GM19438 (cell line): ENCODE data around the gene PCCA.
A peak's percentile ranks its signal among the peaks of the same experiment; 100 is the strongest.
"Not testable (repeated sequence)": the region's sequence is repeated elsewhere in the genome, so short reads cannot be mapped to it uniquely, and the experiment has no call there.

Experiments used
- ATAC-seq: cut with Tn5 transposase; IDR thresholded peaks from one replicate; pipeline ENCODE4 v1.9.1; 2021; ENCODE audit warnings: low read depth; ENCODE audit not compliant: unreplicated experiment

Gene PCCA

DNA sequence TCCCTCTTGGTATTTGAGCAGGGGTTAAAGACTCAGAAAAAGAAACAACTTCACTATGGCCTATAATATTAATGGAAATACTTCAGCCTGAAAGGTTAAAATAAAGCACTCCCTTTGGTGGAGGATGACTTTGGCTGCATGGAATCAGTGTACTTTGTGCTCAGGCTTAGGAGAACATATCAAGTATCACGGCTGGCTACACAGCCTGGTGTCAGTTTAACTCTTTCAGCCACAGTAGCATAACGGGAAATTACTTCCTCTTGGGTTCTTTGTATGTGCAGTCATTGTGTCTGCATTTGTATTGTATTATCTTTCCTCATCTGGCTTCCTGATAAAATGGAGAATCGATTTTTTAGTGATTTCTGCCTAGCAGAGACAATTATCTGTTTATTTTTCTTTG, 260.7 kb downstream of the PCCA start:
- ATAC-seq = no peak

DNA sequence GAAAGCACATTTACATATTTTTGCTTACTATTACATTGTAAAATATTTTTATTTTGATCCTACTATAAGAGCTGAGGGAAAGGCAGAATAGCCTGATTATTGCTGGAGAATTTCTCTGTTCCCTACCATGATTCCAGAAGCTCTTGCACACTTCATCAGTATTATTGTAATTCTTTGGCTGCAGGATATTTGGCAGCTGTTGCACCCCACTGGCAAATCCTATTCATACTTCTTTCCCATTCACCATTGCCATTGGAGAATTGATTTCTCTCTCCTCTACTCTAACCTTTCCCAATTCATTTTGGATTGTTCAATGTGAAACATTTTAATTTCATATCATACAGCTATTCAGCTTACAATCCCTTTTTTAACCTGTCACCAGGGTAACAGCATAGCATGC, 261.7 kb downstream of the PCCA start:
- ATAC-seq = no peak

GRCh38 chr13:100356426-100356825, 267.5 kb downstream of the PCCA start:
- ATAC-seq = no peak

GRCh38 chr13:100356889-100357288, 268.0 kb downstream of the PCCA start:
- ATAC-seq = no peak

GRCh38 chr13:100357764-100358163, 268.9 kb downstream of the PCCA start:
- no peak for ATAC-seq

DNA sequence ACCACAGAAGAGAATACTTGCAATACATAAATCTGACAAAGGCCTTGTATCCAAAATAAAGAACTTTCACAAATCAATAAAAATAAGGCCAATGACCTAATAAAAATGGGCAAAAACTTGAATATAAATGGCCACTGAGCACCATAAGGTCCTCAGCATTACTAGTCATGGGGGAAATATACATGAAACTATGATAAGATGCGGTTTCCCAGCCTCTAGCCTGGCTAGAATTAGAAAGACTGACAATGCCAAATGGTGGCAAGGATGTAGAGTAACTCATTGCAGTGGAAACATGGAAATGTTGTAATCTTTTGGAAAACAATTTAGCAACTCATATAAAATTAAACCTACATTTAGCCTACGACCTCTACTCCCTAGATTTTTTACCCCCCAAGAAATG, 272.6 kb downstream of the PCCA start:
- no peak for ATAC-seq

DNA sequence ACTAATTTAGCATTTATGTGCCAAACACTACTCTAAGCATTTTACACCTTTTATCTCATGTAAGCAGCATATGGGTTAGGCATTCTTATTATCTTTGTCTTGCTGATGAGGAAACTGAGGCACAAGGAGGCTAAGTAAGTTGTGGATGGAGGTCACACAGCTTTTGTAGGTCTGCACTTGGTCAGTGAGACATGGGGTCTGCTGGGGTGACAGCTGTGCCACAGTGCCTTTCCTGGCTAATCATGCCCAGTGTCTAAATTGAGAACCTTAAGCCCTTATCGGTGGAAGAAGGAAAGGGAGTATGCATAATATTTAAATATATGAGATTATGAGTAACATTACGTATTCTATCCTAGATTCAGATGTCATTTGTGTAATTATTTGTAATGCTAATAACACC, 273.5 kb downstream of the PCCA start:
- no peak for ATAC-seq

DNA sequence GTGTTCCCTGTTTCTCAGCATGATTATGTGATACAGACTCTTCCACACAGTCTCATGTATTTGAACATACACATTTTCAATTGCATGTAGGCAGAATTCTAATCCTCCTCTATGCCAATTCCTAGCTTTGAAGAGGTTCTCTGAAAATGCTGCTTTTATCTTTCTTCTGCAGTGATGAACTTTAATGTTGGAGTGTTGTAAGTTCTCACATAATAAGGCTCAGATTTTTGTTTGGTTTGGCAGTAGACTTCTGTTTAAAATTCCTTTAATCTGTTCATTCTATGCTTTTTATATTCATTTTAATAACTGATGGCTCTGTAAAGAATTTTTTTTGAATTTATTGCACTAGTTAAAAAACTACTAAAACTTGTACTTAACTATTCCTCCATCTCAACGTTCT, 273.9 kb downstream of the PCCA start:
- ATAC-seq = no peak

DNA sequence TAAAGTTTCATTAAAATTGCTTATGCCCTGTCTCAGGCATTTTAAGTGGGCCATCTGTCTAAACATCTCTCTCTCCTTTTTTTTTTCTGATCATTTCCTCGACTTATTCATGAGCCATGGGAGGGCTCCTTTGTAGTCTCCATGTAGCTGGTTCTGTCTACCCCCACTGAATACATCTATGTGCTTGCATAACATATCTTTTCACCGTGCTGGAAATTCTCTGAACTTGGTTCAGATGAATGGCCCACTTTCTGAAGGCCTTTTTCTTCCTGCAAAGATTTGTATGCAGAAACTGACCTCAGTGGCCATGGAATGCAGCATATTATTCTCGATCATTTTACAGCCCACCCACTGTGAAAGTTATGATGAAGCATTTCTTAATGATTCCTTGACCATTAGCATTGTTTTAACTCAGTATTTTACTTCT, 274.4 kb downstream of the PCCA start:
- no peak for ATAC-seq

DNA sequence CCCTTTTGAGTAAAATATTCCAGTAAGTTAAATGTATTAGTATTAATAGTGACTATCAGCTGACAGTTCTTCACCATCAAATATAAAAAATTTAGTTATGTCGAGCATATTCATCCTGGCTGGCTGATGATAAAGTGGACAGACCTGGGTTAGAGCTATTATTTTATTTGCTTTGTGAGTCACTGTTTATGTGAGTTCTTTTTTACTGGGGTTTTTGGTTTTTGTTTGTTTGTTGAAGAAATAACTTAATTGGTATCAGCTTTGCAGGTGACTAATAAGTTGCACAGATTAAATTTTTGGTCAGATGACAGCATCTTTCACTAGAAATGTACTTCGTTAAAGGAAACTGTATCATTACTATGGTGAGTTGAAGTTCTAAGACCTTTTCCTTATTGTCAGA, 275.0 kb downstream of the PCCA start:
- ATAC-seq = no peak

GRCh38 chr13:100364591-100364990, 275.7 kb downstream of the PCCA start:
- no peak for ATAC-seq

DNA sequence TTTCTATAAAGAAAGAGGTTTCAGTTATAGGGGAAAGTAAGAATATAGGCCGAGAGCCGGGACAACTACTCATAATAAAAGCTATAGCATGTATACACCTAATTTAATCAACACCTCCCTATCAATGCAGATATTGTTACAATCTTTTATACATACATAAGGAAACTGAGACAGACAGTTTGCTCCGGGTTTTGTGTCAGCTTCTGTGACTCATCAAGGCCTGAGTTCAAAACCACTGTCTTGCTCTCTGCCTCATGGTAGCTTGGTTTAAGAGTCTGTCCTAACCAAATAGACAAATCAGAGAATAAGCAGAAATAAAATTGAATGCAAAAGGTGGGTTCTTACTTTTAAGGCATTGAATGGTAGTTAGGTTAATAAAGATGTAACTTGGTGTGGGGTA, 276.8 kb downstream of the PCCA start:
- ATAC-seq = no peak

- no peak for ATAC-seq
Measured at GRCh38 chr13:100378533-100378932, 289.6 kb downstream of the PCCA start.

- no peak for ATAC-seq
Measured at GRCh38 chr13:100381595-100382224, 292.8 kb downstream of the PCCA start.

DNA sequence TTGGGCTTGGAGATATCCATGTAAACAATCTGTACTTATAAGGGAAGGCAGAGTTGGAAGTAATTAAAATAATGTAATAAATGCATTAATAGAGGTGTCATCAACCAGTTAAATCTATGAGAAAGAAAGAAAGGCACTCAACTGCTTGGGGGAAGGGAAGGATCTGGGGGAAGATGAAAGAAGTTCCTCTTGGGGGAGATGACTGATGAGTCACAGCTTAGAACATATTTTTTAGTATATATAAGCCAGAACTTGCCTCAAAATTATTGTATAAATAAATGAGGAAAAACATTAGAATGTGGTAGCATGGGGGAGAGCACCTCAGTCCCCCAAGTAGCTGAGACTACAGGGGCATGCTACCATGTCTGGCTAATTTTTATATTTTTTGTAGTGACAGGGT, 293.9 kb downstream of the PCCA start:
- no peak for ATAC-seq

- ATAC-seq = no peak
Measured at GRCh38 chr13:100387416-100387815, 298.5 kb downstream of the PCCA start.

DNA sequence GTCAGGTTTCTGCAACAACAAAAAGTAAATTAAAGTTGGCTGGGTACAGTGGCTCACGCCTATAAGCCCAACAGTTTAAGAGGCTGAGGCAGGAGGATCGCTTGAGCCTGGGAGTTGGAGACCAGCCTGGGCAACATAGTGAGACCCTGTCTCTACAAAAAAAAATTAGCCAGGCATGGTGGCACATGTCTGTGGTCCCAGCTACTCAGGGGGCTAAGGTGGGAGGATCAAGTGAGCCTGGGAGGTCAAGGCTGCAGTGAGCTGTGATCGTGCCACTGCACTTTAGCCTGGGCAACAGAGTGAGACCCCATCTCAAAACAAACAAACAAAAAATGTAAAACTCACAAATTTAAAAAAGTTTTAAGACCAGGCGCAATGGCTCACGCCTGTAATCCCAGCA, 299.3 kb downstream of the PCCA start:
- ATAC-seq = not testable (repeated sequence)

DNA sequence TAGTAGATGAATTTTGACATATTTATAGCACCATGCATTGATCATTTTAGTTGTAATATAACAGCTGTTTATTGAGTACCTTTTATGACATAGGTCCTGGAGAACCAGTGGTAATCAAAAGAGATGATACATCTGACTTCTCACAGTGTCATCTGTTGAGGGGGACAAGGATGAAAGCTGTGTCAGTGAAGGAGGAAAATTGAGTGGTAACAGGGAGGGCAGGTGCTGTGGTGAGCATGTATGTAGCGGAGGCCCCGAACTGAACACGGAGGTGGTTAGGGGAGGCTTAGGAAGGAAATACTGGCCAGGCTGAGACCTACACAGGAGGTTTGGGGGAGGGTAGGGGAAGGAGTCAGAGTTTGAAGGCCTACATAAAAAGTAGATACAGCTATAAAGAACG, 300.0 kb downstream of the PCCA start:
- ATAC-seq = no peak

DNA sequence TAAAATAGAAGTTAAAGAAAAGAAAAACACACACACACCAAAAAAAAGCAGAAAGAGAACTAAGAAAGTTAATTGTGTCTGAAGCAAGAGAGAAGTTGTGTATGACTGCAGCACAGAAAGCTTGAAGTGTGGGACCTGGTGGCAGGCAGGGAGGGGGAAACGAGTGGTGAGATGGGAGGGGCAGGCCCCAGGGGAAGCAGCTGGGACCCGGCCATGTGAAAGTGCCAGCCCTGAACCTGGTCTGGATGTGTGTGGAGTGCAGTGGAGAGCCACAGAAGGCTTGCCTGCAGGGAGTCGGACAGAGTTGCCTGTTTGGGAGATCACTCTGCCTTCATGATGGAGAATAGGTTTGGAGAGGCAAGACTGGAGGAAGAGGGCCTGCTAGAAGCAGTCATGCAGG, 300.7 kb downstream of the PCCA start:
- no peak for ATAC-seq

DNA sequence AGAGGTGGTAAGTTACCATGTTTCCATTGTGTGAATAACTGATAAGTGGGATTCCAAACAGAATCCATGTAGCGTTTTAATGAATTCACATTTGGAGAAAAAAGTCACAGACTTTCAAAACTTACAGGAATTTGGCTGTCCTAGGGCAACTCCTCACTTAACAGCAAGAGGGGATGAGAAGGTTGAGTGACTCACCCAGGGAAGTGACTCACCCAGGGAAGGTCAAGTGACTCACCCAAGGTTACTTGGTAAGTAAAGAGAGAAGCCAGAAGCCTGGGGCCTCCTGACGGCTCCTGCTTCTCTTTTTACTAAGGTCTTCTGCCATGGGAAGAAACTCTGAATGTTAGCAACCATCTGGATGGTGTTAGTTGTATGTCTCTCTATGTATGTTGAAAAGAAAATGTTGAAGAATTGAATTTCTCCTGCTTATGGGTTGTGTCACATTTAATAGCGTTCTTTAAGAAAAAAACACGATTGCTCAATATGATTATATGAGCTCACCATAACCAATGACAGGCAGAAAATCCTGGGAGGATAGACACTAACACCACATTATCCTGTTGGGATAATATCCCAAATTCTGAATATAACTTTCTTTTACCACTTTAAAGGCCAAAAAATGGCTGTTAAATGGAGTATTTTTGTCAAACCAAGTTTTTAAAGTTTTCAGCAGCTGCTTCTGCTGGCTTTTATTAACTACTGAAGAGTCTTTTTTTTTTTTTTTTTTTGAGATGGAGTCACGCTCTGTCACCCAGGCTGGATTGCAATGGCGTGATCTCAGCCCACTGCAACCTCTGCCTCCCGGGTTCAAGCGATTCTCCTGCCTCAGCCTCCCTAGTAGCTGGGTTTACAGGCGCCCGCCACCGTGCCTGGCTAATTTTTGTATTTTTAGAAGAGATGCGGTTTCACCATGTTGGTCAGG, 304.1 kb downstream of the PCCA start:
- peak; percentile 39 for ATAC-seq

DNA sequence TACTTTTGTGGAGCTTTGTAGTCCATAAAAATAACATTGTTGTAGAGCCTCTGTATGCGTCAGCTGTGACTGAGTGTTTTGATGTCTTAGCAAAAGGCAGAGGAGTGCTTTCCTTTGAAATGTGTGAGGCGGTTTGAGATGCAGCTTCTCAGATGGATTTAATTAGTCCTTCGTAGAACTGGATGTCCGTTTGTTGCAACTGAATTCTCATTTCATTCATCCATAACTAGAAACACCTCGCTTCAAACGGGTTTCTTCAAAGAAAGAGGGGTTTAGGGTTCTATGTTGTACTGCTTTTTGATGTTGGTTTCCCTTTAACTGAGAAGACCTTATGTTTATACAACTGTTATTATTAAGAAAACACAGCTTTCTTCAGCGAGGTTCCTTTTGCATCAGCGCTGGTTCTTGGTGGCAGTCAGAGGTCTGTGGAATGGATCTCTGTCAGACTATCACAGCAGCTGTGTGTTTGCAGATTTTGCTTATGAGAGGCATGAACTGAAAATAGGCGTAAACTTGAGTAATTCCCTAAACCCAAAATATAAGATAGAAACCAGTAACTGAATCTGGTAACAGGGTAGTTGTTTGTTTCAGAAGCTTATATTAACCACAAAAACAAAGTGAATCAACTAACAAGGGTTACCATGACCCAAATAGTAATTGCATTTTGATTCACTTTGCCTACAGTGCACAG, 305.3 kb downstream of the PCCA start:
- ATAC-seq = peak; percentile 92
